Measurements from ENCODE around the gene PLXND1.

DNA sequence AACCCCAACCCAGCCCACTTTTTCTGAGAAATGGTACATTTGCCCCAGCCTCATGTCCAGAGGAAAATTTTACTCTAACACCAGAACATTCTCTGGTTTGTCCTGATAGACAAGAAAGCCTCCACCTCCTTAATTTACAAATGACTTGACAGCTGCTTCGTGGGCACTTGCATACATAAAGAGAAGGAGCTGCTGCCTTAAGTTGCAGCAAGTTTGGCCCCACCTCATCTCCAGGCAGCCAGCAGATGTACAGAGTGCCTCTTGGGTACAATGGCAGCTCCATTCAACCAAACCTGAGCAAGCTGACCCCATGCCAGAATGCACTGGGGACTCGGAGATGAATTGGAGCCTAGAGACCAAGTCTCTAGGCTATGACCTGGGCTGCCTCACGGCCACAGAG lies 69.7 kb downstream of the PLXND1 start:
- TF ChIP-seq, protein P1, sequence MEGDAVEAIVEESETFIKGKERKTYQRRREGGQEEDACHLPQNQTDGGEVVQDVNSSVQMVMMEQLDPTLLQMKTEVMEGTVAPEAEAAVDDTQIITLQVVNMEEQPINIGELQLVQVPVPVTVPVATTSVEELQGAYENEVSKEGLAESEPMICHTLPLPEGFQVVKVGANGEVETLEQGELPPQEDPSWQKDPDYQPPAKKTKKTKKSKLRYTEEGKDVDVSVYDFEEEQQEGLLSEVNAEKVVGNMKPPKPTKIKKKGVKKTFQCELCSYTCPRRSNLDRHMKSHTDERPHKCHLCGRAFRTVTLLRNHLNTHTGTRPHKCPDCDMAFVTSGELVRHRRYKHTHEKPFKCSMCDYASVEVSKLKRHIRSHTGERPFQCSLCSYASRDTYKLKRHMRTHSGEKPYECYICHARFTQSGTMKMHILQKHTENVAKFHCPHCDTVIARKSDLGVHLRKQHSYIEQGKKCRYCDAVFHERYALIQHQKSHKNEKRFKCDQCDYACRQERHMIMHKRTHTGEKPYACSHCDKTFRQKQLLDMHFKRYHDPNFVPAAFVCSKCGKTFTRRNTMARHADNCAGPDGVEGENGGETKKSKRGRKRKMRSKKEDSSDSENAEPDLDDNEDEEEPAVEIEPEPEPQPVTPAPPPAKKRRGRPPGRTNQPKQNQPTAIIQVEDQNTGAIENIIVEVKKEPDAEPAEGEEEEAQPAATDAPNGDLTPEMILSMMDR (IDR thresholded peaks at IDR 0.05), result no peak
- no peak for TF ChIP-seq POLR2A (IDR thresholded peaks at IDR 0.05)

Measured in lower leg skin (tissue), 3 donors.